ENCODE measurements around the gene CREG2.

CREG2 gene

DNA sequence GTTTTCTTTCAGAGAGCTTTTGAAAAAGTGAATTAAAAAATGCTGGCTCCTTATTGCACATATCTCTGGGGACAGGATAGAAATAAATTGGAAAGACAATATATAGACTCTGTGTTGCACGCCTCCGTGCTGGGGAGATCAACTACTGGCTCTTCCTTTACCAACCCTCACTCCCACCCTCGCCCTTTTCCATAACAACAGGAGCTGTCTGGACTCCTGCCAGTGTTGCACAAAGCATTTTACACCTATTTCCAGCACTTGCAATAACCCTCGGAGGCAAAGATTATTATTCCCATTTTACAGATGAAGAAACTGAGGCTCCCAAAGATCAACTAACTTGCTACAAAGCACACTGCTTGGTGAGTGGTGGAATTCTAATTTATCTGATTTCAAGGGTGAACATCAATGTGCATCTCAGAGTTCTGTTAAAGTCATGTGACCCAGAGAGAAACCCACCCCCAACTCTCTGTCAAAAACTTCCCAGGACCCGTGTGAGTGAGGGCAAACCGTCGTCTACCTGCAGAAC, 4.2 kb downstream of the CREG2 start:
- TF ChIP-seq, protein P1, sequence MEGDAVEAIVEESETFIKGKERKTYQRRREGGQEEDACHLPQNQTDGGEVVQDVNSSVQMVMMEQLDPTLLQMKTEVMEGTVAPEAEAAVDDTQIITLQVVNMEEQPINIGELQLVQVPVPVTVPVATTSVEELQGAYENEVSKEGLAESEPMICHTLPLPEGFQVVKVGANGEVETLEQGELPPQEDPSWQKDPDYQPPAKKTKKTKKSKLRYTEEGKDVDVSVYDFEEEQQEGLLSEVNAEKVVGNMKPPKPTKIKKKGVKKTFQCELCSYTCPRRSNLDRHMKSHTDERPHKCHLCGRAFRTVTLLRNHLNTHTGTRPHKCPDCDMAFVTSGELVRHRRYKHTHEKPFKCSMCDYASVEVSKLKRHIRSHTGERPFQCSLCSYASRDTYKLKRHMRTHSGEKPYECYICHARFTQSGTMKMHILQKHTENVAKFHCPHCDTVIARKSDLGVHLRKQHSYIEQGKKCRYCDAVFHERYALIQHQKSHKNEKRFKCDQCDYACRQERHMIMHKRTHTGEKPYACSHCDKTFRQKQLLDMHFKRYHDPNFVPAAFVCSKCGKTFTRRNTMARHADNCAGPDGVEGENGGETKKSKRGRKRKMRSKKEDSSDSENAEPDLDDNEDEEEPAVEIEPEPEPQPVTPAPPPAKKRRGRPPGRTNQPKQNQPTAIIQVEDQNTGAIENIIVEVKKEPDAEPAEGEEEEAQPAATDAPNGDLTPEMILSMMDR (conservative IDR thresholded peaks at IDR 0.05), result no peak
- H3K27ac ChIP-seq, result no peak overlapping the region

DNA sequence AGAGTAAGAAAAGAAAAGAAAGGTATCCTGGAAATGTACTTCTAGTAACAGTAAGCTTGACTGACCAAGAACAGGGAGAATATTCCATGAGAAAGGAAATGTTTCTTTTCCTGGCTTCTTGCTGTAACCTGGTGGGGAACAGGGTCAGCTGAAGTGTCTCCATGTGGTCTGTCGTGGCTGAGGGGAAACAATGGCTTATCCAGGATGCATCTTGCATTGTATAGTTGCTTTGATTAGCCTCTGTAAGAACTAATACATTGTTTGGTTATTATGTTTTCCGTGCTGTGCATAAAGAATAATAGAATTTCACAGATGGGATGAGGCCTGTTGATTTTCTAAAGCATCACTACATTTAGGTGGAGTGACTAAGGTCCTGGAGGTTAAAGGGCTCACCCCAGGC, 4.9 kb downstream of the CREG2 start:
- TF ChIP-seq, protein P1 (conservative IDR thresholded peaks at IDR 0.05), result no peak
- no peak overlapping the region for H3K27ac ChIP-seq

DNA sequence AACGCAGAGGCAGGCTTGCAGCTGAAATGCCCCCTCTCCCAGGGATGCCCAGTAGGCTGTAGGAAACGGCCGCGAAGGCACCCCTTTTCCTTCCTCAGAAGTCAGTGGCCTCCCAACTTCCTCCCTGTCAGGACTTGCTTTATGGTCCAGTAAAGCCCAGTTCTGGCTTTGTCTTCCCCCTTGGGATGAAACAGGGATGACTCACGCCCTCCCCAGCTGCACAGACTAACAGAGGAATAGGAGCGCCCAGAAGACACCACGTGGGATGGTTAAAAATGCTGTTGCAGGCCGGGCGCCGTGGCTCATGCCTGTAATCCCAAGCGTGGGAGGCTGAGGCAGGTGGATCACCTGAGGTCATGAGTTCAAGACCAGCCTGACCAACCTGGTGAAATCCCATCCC, 6.9 kb downstream of the CREG2 start:
- TF ChIP-seq, protein P1 (conservative IDR thresholded peaks at IDR 0.05), result no peak
- no peak overlapping the region for H3K27ac ChIP-seq

DNA sequence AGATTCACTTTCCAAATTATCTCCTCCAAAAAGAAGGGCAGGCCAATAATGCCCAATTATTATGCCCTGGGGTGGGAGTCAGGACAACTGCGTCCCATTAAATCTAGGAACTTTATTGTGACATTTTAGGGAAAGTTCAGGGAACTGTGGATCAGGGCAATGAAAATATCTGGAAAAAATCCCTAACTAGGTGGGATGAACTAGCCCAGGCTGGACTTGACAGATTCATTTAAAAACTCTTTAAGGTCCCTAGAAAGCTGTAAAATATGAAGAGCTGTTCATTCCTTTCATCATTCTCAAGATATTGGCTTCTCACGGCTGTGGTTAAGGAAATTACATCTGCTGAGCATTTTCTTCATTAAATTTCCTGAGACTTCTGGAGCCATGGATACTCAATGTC, 8.2 kb downstream of the CREG2 start:
- TF ChIP-seq, protein P1 (conservative IDR thresholded peaks at IDR 0.05), result no peak
- H3K27ac ChIP-seq, result no peak overlapping the region

DNA sequence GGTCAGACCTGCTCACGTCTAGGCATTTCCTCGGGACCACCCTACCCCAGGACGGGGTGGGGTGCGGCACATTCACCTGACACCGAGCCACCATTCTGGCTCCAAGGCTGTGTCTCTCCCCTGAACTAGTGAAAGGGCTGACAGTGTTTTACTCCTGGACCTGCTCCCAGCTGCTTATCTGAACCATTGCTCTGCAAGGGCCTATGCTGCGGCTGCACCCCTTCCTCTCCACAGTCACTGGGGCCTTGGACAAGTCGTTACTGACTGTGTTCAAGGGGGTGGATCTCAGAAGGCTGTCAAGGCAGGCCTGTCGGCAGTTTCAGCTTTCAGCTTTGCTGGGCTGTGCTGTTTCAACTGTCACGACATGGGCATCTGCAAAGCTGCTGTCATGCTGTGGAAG, 11.7 kb downstream of the CREG2 start:
- TF ChIP-seq, protein P1 (conservative IDR thresholded peaks at IDR 0.05), result no peak
- no peak overlapping the region for H3K27ac ChIP-seq

DNA sequence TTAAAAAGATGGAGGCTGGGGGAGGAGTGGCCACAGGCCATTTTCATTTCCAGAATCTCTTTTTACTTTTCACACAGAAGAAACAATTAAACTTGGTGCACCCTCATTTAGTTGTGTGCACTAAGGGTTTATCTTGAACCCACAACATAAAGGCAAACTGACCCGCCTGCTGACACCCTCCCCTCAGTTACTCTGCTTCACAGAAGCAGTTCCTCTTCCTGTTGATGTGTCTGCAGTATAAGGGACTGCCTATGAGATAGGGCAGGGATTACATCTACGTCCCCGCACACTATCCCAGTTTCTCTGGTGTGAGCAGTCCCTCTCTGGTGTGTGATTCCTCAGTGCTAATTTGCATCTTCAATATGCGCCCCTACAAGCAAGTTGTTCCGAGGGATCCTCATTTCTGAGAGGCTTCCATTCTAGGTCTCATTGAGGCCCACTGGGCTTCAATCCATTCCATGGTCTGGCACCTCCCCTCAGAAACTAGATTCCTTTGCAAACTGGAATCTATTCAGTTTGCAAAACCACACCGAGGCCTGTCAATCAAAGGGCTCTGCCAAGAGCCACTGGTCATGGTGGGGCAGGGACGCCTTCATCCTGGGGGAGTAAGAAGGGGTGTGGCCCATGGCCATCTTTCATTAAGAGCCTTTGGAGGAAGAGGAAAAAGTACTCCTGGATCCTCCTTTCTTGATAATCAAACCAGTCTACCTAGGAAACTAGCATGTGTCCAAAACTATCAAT, 12.3 kb downstream of the CREG2 start:
- TF ChIP-seq, protein P1 (conservative IDR thresholded peaks at IDR 0.05), result no peak
- no peak overlapping the region for H3K27ac ChIP-seq

DNA sequence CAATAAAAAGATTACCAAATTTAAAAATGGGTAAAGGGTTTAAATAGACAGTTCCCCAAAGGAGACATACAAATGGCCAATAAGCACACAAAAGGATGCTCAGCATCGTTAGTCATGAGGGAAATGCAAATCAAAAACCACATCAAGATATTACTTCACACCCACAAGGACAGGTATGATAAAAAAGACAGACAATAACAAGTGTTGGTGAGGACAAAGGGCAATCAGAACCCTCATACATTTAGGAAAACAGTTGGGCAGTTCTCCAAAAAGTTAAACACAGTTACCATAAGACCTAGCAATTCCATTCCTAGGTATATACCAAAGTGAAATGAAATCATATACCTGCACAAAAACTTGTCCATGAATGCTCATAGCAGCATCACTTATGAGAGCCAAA, 14.5 kb downstream of the CREG2 start:
- TF ChIP-seq, protein P1 (conservative IDR thresholded peaks at IDR 0.05), result no peak
- no peak overlapping the region for H3K27ac ChIP-seq

Measured in VCaP (cell line).